Muscle of back (tissue), 11 donors: ENCODE results near the gene TTBK1. TPM values are rescaled to one million over a fixed set of nuclear protein-coding genes. Genes with fewer than 3 reads are reported as not detected.
"Not testable (repeated sequence)": the region's sequence is repeated elsewhere in the genome, so short reads cannot be mapped to it uniquely, and the experiment has no call there.

ENCODE experiments used
- DNase-seq, 3 donors: peaks; one replicate each; pipeline versions ENCODE4 v3.0.0 to v3.0.0-alpha.2; 2013
- polyA plus RNA-seq, 10 donors: library from polyadenylated mRNA; unstranded; fragments of 120-200 nt; gene quantifications; one replicate each; pipeline ENCODE4 v1.2.1, GENCODE V29; 2013; ENCODE audit not compliant: insufficient read length in 10 of 10

Gene TTBK1
- polyA plus RNA-seq, 10 donors = 0.03 to 0.07 (median 0.05) TPM; not detected in 1

DNA sequence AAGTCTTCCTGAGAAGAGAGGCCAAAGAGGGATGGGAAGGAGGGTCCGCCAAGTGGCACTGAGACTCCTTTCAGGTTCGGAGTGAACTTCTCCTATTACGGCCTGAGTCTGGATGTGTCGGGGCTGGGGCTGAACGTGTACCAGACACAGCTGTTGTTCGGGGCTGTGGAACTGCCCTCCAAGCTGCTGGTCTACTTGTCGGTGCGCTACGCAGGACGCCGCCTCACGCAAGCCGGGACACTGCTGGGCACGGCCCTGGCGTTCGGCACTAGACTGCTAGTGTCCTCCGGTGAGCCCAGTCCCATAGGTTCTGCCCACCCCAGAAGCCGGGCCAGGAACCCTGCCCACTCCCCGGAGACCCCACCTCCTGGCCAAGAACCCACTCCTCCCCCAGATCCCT is 58.8 kb downstream of the TTBK1 start:
- no peak for DNase-seq

DNA sequence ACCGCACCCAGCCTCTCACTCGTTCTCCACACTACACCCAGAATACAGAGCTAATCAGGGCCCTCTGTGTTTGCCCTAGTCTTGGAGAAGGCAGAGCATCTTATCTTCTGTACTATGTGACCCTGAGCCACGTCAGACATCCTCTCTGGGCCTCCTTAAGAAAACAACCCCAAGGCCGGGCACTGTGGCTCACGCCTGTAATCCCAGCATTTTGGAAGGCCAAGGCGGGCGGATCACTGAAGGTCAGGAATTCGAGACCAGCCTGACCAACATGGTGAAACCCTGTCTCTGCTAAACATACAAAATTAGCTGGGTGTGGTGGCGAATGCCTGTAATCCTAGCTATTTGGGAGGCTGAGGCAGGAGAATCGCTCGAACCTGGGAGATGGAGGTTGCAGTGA is 59.7 kb downstream of the TTBK1 start:
- DNase-seq = not testable (repeated sequence)

DNA sequence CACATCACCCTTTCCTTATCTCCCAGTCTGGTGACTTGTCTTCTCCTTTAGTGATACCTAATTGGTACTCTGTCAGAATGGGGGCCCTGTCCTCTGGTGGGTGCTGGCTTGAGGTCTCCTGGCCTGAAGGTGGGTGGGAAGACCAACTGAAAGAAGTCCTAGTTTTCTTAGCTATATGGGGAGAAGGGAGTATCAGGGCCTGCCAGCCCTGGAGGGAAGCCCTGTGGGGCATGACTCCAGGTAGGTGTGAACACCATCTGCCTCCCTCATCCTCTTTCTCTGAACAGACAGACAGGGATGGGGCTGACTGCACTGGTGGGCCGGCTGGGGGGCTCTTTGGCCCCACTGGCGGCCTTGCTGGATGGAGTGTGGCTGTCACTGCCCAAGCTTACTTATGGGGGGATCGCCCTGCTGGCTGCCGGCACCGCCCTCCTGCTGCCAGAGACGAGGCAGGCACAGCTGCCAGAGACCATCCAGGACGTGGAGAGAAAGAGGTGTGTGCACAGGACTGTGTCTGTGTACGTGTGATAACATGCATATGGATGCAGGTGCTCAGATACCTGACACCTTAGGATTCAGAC is 60.6 kb downstream of the TTBK1 start:
- DNase-seq = no peak

DNA sequence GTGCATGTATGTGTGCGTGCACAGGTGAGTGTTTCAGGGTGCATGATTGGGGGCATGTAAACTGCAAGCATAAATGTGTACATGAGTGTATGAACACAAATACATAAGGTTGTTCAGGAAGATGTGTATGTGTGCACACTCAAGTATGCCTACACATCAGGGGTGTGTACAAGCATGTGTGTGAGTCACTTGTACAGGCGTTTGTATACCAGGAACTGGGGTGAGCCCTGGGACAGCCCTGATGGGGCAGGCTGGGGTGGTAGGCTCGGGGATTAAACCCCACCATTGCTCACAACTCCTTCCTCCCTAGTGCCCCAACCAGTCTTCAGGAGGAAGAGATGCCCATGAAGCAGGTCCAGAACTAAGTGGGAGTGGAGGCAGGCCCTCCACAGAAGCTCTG is 61.1 kb downstream of the TTBK1 start:
- DNase-seq = no peak

DNA sequence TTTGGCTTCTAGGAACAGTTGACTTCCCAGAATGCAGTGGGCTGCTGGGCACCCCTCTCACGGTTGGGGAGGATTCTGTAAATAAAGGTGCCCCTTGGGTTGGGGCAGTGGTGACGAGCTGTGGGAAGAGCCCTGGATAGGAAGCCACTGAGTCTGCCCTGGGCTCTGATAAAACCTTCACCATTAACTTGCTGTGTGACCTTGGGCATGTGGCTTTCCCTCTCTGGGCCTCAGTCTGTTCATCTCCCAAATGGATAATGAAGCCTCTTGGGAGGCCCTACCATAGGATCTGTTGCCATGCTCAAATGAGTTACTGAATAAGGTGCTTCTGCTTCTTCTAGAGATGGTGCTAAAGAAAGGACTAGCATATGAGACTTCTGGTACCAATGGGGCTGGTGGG is 61.6 kb downstream of the TTBK1 start:
- DNase-seq = no peak

DNA sequence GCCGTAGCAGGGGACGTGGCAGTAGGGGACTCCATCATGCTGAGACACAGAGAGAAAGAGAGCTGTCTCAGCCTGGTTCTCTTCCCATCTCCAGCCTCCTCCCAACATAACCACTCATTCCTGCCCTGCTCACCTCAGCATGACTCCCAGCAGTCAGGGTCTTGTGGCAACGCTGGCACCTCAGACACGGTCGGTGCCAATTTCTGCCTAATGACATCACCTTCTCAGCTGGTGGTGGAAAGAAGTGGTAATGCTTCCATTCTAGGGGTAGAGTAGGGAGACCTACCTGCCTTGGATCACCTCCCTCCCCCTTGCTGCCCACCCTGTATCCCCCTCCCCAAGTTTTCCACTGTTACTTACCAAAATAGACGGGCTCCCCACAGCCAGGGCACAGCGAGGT is 62.8 kb downstream of the TTBK1 start:
- no peak for DNase-seq

DNA sequence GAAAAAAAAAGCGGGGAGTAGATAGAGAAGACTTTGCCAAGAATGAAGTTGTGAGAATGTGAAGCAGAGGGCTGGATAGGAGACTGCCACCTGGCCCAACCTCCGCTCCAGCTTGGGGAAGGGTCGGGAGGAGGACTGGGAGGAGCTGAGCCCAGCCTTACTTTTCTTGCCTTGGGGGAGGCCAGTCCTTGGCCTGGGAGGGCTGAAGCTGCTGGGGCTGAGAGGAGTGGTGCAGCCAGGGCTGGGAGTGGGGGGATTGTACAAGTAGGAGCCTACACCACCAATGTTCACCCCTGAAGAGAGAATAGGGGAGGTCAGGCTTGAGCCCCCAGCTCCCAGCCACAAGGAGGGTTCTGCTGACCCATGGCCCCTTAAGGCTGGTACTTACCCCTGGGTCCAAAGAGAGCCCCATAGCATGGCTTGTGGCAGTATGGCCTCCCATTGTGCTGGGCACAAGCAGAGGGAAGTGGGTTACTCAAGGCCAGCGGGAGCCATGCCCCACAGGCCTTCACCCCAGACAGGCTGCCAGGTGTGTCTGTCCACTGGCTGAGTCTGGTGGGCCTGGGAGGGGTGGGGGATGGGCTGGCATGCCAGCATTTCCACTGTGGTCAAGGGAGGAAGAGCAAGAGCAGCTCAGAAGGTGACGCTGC is 64.3 kb downstream of the TTBK1 start:
- DNase-seq = no peak

DNA sequence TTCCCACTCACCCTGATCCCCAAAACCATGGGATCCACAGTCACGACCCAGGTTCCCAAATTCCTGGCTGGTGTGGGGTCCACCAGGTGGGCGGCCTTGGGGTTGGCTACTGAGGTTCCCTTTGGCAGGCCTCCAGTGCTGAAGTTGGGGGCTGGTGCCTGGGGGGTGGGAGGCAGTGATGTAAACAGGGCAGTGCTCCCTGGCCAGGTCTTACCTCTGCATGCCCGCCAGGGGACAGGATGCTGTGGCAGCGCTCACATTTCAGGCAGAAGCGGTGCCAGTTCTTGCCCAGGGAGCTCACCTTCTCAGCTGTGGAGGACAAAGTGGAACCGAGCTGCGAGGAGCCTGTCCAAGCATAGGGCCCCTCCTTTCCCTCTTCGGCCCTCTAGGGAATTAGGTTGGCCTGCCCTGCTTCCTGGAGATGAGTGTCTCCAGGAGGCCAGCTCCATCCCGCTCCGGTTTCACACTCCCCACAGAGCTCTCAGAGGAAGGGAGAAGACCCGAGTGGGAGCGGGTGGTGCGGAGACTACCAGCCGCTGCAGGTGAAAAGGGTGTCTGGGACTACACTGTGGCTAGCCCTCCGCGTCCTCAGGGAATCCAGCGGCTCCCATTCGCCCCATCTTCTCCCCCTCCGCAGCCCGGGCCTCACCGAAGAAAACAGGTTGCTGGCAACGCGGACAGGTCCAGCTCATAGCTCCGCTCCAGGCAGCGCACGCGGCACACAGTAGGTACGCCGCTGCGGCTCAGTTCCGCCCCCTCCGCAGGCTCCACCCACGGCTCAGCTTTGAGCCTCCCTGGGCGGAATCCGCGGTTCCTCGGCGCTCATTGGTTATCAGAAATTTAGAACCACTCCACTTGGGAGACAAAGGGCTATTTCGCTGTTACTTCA is 65.1 kb downstream of the TTBK1 start, which contains the start of gene CRIP3:
TSS of gene CRIP3 (minus strand) at position 726 of the 889 bp plus-strand sequence. CDS start at position 692, 34 bp downstream.
- peak; percentile 25 to 72 (median 25) for DNase-seq

DNA sequence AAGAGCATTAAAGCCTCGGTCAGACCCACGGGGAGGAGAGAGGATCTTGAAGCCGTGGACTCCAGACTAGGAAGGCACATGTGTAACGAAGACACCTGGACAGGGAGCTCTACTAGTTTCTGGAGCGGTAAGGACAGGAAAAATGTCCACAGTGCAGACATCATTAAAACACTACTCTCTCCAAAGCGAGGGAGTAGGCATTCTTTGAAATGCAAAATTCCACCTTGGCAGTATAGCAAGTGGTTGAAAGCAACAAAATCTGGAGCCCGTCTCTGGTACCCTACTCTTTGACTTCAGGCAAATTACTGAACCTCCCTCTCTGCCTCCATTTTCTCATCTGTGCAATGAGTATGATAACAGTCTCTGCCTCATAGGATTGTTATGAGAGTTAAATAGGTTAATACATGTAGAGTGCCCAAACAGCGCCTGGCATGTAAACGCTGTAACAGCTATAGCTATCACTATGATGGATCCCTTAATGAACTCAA is 65.8 kb downstream of the TTBK1 start:
- no peak for DNase-seq

DNA sequence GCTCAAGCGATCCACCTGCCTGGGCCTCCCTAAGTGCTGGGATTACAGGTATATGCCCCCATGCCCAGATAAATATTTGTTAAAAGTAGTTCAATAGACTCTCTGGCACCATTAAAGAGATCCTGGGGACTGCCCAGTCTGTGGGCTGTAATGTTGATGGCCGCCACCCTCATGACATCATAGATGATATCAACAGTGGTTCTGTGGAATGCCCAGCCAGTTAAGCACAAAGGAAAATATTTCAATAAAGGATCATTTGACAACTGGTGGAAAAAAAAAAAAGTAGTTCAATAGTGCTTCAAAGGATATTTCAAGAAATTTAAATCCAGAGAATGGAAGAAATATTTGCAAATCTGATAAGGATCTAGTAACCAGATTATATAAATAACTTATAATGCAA is 66.9 kb downstream of the TTBK1 start:
- no peak for DNase-seq

DNA sequence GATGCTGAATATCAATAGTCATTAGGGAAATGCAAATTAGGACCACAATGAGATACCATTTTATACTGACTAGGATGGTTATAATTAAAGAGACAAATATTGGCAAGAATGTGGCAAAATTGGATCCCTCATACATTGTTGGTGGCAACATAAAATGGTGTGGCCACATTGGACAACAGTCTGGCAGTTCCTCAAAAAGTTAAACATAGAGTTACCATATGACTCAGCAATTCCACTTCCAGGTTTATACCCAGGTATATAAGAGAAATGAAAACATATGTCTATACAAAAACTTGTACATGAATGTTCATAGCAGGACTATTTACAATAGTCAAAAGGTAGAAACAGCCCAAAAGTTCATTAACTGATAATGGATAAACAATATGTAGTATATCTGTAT is 67.3 kb downstream of the TTBK1 start:
- no peak for DNase-seq

DNA sequence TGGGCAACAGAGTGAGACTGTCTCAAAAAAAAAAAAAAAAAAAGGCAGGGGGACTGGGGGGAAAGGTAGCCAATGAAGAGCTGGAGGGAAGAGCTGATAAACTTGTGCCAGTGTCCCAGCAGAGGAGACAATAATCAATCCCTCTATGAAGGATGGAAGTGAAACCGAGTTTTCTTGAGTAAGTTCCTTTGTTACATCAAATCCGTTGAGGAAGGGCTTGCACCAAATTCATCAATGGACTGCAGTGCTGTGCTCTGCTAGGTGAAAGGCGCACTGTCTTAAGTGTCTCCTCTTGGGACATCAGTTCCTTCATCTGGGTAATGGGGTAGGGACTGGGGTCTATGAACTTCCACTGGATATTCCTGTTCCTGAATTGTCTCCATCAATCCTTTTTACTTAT is 68.4 kb downstream of the TTBK1 start:
- no peak for DNase-seq

DNA sequence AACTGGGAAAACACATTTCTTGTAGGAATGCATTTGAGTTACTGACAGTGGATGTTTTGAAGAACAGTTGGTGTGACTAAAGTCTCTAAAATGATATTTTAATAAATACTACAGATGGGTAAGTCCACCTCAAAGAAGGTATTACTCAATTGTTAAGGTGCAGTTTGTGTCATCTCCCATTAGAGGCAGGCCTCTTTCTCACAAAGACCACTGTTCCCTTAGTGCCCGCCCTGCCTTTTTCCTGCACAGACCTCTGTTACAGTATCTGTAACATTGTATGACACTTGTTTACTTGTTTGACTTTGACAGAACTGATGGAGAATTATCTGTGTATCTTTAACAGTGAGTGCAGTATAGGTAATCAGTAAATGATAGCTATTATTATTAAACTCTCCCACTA is 70.5 kb downstream of the TTBK1 start:
- no peak for DNase-seq

DNA sequence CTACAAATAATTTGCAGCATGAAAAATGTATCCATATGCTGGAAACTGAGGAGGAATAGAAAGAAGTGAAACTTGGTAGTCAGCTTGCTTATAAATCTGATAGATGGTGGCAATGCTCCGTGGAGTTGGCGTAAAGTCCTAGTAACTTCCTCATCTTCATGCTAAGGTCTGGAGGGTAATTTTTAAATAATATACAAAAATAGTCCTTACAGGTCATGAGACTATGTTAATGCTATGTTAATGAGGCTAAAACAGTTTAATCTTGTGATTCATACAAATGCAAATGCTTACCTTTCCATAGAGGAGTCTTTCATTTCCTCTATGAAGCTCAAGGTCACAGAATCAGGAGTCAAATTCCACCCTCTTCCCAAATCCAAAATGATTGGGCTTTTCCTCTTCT is 74.7 kb downstream of the TTBK1 start:
- no peak for DNase-seq

DNA sequence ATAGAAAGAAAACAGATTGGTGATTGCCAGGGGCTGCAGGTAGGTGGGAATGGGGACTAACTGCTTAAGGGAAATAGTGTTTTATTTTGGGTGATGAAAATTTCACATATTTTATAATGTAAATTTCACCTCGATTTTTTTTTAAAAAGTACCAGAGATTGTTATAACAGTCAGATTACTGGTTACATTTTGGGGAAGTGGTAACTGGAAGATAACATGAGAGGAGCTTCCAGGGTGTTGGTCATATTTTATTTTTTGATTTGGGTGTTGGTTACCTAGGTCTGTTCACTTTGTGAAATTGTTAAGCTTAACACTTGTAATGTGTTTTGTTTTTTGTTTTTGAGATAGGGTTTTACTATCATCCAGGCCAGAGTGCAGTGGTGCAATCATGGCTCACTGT is 82.6 kb downstream of the TTBK1 start:
- DNase-seq = no peak

DNA sequence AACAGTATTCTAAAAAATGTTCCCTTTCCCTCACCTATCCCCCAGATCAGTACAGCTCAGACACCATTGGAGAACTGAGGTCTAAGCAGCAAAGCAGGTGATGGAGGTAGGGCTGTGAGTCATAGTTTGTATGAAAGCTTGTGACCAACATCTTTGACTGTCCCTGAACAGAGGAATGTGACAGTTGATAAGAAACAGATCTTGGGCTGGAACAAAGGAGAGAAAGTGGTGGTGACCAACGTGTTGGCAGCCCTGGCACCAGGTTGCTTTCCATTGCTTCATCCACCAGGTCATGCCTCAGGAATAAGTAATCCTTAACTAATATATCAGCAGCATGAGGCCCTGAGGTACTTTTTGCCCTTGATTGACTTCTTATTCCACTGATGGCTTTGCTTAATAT is 85.2 kb downstream of the TTBK1 start:
- DNase-seq = no peak

DNA sequence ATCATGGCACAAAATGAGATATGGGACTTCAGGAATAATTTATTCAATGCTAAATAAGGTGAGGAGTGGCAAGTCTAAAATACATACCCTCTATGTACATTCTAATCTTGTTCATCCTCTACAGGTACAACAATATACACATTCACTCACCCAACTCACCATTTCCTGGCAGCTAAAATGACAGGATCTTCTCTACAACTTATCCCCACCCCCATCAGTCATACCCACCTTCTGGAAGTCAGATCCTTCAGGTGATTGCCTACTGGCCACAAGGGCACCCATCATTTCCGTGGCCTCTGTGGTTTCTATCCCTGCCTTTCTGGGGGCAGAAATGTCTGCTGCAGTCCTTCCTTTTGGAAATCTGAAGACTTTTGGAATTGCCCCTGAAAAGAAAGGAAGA is 88.2 kb downstream of the TTBK1 start:
- DNase-seq = no peak

DNA sequence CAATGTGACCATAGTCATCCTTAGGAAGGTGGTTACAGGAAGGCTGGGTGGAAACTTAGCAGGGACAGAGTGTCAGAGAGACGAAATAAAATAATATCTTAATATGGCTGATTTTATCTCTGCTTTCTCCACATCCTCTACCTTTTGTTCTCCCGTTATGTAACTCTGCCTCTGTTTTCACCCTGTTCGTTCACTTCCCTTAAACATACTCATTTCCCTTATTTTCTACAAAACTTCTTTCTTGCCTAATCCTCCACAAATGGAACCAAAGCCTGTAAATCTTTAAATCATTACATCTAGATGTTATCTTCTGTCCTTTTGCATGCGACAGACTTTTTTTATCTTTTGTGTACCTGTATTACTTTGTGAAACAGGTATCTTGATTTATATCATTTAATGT is 88.6 kb downstream of the TTBK1 start:
- no peak for DNase-seq

DNA sequence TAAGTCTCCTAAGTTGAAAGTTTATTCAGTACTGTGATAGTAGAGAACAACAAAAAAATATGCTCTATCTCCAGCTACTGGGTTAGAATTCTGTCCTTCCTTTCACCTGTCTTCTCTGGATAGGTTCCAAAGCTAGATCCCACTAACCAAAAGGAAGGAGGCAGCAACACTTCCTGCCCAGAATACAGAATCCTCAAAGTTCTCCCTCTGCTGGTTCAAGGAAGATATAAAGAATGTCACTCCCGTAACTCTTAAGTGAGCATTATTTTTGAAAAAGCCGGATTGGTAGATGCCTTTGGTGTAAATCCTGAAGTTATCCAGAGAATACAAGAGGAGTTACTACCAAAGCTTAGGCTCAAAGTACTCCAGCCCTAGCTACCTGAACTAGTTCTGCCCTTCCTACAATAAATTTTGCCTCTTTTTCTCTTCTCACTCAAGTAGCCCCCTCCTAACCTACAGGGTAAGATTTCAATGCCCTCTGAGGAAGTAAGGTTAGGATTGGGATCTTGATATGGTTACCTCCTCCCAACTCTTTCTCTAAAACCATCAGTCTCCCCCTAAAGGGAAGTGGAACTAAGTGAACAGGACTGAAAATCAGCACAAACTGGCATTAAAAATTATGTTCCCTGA is 91.3 kb downstream of the TTBK1 start:
- peak; percentile 39 to 62 (median 54) for DNase-seq

DNA sequence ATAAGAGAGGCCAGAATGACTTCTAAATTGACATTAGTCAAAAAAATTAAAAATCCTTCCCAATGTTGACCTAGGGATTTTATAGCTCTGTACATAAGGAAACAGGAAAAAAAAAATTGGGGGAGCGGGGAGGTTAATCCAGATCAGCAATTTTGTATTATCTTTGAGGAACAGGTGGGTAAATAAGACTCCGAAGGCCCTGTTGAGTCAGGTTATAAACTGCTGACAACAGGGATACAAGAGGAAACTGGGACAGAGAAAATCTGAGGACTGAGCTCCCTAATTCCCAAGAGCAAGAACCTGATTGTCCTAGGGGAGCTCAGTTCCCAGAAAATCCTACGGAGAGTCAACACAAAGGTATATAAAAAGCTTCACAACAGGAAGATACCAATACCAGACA is 92.2 kb downstream of the TTBK1 start:
- no peak for DNase-seq

DNA sequence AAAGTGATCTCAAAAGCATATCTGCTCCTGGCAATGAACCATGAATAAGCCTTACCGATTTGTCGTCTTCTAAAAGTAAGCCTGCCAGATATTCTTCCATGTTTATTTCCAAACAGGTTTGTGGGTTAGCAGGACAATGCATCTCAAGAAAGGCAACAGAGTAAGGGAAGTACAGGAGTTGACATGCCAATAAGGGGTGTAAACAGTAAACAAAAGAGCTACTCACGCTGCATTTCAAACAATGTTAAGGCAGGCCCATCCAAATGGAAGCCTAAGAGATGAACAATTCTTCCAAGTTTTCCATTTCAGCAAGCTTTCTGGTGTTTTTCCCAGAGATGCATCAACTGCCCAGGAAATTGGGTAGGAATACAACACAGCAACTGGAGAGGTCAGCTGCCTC is 93.1 kb downstream of the TTBK1 start:
- no peak for DNase-seq
